IgD-negative memory B cell (primary cell): ENCODE data around the gene RER1. TPM values are rescaled to one million over a fixed set of nuclear protein-coding genes. Genes with fewer than 3 reads are reported as not detected.
"Not testable (repeated sequence)": the region's sequence is repeated elsewhere in the genome, so short reads cannot be mapped to it uniquely, and the experiment has no call there.

ENCODE experiments used
- H3K27ac Mint-ChIP-seq, 3 donors: one replicate each; pipeline ENCODE4 v1.8.0; 2020 to 2022; ENCODE audit warnings: mild to moderate bottlenecking in 3 of 3, mixed read lengths in 3 of 3, moderate library complexity in 1 of 3
- H3K27me3 Mint-ChIP-seq: one replicate; pipeline ENCODE4 v1.8.0; 2021; ENCODE audit warnings: mixed read lengths
- H3K36me3 Mint-ChIP-seq: one replicate; pipeline ENCODE4 v1.8.0; 2020; ENCODE audit warnings: mild to moderate bottlenecking, mixed read lengths
- H3K4me1 Mint-ChIP-seq, 3 donors: one replicate each; pipeline ENCODE4 v1.8.0; 2020 to 2022; ENCODE audit warnings: mixed read lengths in 3 of 3, mild to moderate bottlenecking in 1 of 3
- H3K4me3 Mint-ChIP-seq, 4 donors: one replicate each; pipeline ENCODE4 v1.8.0; 2020 to 2022; ENCODE audit warnings: mild to moderate bottlenecking in 4 of 4, mixed read lengths in 4 of 4, moderate library complexity in 3 of 4
- H3K9me3 Mint-ChIP-seq, 3 donors: one replicate each; pipeline ENCODE4 v1.8.0; 2020 to 2021; ENCODE audit warnings: mixed read lengths in 3 of 3, mild to moderate bottlenecking in 1 of 3
- polyA plus RNA-seq: library from polyadenylated mRNA; unstranded; fragments of 300-500 nt; fragmentation: Illumina TruSeq; gene quantifications from one replicate; pipeline ENCODE4 v1.2.3, GENCODE V29; 2021

RER1 gene
- polyA plus RNA-seq, 1 donor from 2014 or later, result 141 TPM

- Mint-ChIP-seq H3K27ac (no peak overlapping the region), H3K36me3 (no peaks in the 10 kb centered on the region), H3K4me3 (no peak overlapping the region), H3K9me3 (no peaks in the 10 kb centered on the region), H3K4me1 (peaks cover 0 to 2% (median 0%) of the 10 kb centered on the region in 3 donors), H3K27me3 (peaks cover 7% of the 10 kb centered on the region)
These were observed 47.7 kb downstream of the RER1 start for GRCh38 chr1:2439369-2439768.

- not testable (repeated sequence) for H3K4me1 Mint-ChIP-seq, H3K36me3 Mint-ChIP-seq, H3K27ac Mint-ChIP-seq, H3K4me3 Mint-ChIP-seq, H3K9me3 Mint-ChIP-seq
- H3K27me3 Mint-ChIP-seq, result peaks cover 12% of the 10 kb centered on the region
These were observed 48.7 kb downstream of the RER1 start for GRCh38 chr1:2440346-2440745.

- H3K4me1 Mint-ChIP-seq, result peaks cover 0 to 2% (median 0%) of the 10 kb centered on the region in 3 donors
- peaks cover 14% of the 10 kb centered on the region for H3K27me3 Mint-ChIP-seq
- H3K36me3 Mint-ChIP-seq, result no peaks in the 10 kb centered on the region
- no peaks in the 10 kb centered on the region for H3K9me3 Mint-ChIP-seq
- H3K4me3 Mint-ChIP-seq, result no peak overlapping the region
- H3K27ac Mint-ChIP-seq, result no peak overlapping the region
These were observed 50.1 kb downstream of the RER1 start for GRCh38 chr1:2441746-2442145.

DNA sequence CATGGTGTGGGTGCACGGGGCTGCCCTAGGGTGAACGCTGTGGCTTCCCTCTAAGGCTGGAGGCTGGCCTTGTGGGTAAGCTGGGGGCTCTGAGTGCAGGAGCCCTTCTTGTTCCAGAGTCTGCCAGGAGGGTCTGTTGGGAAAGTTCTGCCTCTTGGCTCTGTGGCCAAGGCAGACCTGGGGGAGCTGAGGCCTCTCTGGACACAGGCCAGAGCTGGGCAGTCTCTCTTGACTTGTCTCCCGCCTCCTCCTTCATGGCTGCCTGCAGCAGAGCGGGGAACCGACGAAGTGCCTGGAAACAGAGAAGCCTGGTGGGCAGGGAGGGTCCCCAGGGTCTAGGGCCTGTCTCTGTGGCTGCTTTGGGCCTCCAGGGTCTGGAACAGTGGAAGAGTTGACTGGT is 51.0 kb downstream of the RER1 start:
- Mint-ChIP-seq H3K4me3 (no peak overlapping the region), H3K27ac (no peak overlapping the region), H3K27me3 (peaks cover 13% of the 10 kb centered on the region), H3K36me3 (no peaks in the 10 kb centered on the region), H3K9me3 (no peaks in the 10 kb centered on the region), H3K4me1 (no peaks in the 10 kb centered on the region)

DNA sequence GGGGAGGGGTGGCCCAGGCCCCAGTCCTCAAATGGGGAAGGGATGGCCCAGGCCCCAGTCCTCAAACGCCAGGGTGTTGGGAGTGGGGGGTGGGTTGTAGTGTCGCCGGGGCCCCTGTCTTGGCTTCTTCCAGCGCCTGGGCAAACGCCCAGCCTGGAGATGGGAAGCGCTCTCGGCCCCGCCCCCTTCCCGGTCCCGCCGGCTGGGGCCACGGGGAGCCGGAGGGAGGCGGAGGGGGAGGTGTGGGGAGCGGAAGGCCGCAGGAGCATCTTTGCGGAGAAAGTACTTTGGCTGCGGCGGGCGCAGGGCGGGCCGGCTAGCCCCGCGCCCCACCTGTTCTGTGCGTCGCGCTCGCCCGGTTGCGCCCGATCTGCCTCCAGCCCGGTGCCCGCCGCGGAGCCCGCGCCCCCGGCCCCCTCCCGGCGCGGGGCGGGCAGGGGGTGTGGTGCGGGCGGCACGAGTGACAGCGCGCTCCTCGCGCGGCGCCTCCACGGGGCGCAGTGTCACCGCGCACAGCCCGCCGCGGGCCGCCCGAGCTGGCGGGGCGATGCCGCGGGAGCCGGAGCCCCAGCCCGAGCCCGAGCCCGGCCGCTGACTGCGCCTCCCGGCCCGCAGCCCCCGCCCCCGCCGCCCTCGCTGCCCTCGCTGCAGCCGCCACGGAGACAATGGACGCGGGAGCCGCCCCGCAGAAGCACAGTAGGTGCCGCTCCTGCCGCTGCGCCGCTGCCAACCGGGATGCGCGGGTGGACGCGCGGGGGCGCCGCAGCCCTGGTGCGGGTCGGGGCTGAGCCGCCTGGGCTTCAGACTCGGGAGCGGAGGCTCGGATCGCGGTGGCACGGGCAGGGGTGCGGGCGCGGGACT is 51.9 kb downstream of the RER1 start:
- Mint-ChIP-seq H3K4me3 (peak overlapping the region in 1 of 4 donors; percentile 52), H3K9me3 (peaks cover 0 to 2% (median 0%) of the 10 kb centered on the region in 3 donors), H3K27ac (no peak overlapping the region), H3K27me3 (peaks cover 15% of the 10 kb centered on the region), H3K4me1 (no peaks in the 10 kb centered on the region), H3K36me3 (no peaks in the 10 kb centered on the region)

- H3K9me3 Mint-ChIP-seq, result peaks cover 0 to 2% (median 0%) of the 10 kb centered on the region in 3 donors
- H3K27me3 Mint-ChIP-seq, result peaks cover 13% of the 10 kb centered on the region
- H3K4me3 Mint-ChIP-seq, result peak overlapping the region in 1 of 4 donors; percentile 52
- H3K4me1 Mint-ChIP-seq, result no peaks in the 10 kb centered on the region
- no peak overlapping the region for H3K27ac Mint-ChIP-seq
- no peaks in the 10 kb centered on the region for H3K36me3 Mint-ChIP-seq
These were observed 52.5 kb downstream of the RER1 start for GRCh38 chr1:2444138-2444591.

DNA sequence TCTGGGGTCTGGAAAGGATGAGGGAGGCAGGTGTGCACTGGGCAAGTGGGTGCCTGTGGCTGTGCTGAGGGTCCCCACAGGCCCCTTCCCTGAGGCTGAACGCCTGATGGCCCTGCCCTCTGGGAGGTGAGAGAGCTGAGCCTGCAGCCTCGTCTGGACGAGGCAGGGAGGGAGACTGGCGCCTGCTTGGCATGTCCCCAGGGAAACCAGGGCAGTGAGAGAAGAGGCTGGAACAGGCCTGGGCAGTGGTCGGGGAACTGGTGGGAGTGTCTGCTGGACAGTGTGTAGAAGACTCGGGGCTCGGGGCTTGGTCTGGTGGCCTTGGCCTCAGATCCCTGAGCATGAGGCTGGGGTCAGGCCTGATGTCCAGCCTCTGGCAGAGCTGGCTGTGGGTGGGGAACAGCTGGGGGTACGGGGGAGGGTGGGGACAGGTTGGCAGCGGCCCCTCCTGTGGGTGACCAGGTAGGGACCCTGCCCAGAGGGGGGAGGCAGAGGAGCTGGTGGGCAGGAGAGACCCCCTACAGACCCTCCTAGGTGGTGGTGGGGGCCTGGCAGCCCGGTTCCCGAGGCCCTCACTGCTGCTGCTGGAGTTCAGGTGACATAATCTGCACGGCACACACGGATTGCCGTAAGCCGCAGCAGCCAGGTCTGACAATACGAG is 53.7 kb downstream of the RER1 start:
- Mint-ChIP-seq H3K9me3 (peaks cover 0 to 2% (median 0%) of the 10 kb centered on the region in 3 donors), H3K36me3 (no peaks in the 10 kb centered on the region), H3K4me3 (no peak overlapping the region), H3K27ac (no peak overlapping the region), H3K4me1 (no peaks in the 10 kb centered on the region), H3K27me3 (peaks cover 13% of the 10 kb centered on the region)

DNA sequence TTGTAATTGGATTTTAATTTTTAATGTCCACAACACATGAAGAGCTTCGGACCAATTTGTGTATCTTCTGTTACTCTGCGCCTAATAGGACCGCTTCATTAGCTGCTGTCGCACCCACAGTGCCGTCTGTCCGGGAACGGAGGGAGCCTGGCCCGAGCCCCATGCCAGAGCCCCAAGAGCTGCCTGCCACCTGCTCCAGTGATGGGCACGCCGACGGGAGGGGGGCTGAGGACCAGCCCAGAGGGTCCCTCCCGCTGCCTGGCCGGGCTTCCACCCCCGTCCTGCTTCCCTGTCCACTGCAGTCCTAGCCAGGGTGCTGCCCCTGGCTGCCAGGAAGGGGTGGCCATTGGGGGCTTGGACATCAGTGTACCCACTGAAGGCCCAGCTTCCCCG is 54.2 kb downstream of the RER1 start:
- H3K4me1 Mint-ChIP-seq, result no peaks in the 10 kb centered on the region
- no peaks in the 10 kb centered on the region for H3K36me3 Mint-ChIP-seq
- no peak overlapping the region for H3K27ac Mint-ChIP-seq
- H3K27me3 Mint-ChIP-seq, result peaks cover 13% of the 10 kb centered on the region
- H3K9me3 Mint-ChIP-seq, result peaks cover 0 to 2% (median 0%) of the 10 kb centered on the region in 3 donors
- no peak overlapping the region for H3K4me3 Mint-ChIP-seq

DNA sequence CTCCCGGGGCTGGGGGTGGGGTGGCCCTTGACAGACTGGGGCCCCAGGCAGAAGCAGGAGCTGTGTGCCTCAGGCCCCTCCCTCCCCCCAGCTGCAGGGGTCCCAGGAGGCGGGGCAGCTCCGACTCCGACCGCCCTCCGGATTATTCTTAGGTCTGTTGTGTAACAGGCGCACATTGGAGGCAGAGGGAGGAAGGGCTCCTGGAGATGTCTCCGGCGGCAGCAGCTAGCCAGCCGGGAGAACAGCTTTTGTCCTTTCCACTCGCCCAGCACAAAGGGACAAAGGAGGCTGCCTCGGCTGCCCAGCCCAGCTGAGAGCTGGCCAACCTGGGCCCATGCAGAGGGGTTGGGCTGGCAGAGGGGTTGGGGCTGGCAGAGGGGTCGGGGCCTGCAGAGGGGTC is 54.8 kb downstream of the RER1 start:
- H3K27ac Mint-ChIP-seq, result no peak overlapping the region
- H3K9me3 Mint-ChIP-seq, result peaks cover 0 to 2% (median 0%) of the 10 kb centered on the region in 3 donors

DNA sequence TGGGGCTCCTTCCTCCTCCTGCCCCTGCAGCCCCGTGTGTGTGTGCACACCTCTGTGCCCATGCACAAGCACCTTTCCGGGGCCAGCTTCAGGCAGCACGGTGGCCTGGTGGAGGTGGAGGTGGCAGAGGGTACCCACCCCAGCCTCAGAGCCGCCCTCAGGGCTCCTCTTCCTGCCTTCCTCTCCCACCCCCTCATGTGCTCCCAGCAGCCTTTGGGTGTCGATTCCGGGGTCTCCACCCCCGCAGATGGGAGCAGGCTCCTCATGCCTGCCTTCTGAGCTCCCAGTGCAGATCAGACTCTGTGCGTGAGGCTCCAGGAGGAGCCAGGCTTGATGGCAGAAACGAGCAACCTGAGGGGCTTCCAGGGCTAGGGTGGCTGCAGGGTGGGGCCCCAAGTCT is 55.2 kb downstream of the RER1 start:
- Mint-ChIP-seq H3K27me3 (peaks cover 13% of the 10 kb centered on the region), H3K9me3 (peaks cover 0 to 2% (median 0%) of the 10 kb centered on the region in 3 donors), H3K36me3 (no peaks in the 10 kb centered on the region), H3K27ac (no peak overlapping the region), H3K4me3 (no peak overlapping the region), H3K4me1 (no peaks in the 10 kb centered on the region)

More for the DNA sequence above, 54.8 kb downstream of the RER1 start:
- Mint-ChIP-seq H3K36me3 (no peaks in the 10 kb centered on the region), H3K27me3 (peaks cover 13% of the 10 kb centered on the region), H3K4me3 (no peak overlapping the region), H3K4me1 (no peaks in the 10 kb centered on the region)

DNA sequence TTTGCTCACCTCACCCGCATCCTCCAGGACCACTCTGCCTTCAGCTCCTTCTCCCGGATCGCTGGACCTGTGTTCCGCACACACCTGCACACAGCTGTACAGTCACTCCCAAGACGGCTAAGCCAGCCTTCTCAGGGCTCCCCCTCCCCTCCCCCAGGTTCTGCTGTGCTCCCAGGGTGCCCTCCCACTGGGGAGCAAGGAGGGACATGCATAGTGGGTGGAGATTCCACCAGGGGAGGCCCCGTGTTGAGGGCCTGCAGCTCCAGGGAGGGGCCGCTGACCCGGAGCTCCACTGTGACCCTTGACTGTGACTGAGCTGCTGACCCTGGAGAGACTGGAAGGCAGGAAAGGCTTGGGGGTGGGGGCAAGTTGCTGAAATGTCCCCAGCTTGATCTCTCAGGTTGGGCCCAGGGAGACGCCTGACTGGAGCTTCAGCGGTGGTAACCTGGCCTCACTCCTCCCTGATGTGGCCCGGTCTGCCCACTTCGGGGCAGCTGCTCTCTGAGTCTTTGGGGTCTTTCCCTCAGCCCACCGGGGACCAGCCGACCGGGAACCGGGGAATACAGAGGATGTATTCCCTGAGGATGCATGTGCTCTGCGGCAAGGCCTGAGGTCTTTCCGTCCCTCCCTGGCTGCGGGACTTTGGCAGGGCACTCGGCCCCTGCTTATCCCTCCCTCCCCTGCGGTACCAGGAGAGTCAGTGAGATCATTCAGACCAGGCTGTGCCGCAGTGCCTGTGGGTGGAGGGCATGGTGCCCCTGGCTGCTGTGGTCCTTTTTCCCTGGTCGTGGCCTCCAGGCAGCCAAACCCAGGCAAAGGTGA is 55.8 kb downstream of the RER1 start:
- Mint-ChIP-seq H3K9me3 (peaks cover 0 to 2% (median 0%) of the 10 kb centered on the region in 3 donors), H3K4me1 (no peaks in the 10 kb centered on the region), H3K36me3 (no peaks in the 10 kb centered on the region)

GRCh38 chr1:2448098-2448445 is 56.4 kb downstream of the RER1 start:
- Mint-ChIP-seq H3K9me3 (peaks cover 0 to 2% (median 0%) of the 10 kb centered on the region in 3 donors), H3K27me3 (peaks cover 9% of the 10 kb centered on the region), H3K4me3 (no peak overlapping the region), H3K4me1 (no peaks in the 10 kb centered on the region), H3K36me3 (no peaks in the 10 kb centered on the region), H3K27ac (no peak overlapping the region)

More for the DNA sequence above, 55.8 kb downstream of the RER1 start:
- H3K27ac Mint-ChIP-seq, result no peak overlapping the region
- no peak overlapping the region for H3K4me3 Mint-ChIP-seq
- H3K27me3 Mint-ChIP-seq, result peaks cover 11% of the 10 kb centered on the region

DNA sequence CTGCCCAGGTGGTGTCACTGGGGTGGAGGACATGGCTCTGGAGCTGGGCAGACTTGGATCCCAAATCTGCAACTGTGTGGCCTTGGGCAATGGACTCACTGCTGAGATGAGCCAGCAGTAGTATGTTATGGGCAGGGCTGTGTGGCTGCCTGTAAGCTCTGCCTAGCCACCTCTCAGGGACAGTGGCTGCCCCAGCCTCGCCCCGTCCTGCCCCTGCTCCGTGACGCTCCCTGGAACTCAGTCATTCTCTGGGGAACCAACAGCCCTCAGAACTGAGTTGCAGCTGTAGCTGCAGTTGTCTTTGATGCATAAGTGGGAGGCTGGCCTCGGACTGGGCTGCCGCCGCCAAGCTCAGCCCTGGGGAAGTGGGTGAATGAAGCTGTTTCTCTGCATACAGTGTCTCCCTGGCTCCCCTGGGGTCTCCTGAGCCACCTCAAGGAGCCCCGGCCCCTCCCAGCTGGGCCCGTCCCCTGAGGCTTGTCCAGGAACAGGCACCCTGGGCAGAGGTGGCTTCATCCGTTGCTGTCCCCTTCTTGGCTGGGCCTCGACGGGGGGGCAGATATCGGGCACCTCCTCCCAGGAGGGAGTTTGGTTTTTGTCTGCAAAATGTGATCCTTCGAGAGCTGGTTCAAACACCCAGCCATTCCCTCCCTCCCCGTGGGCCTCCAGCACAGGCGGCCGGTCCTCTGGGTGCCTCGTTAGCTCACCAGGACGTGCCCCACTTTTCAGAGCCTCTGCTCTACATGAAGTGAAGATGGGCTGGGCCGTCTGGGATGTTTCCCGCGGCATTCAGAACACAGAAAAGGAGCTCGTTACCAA is 58.2 kb downstream of the RER1 start:
- no peak overlapping the region for H3K27ac Mint-ChIP-seq
- H3K27me3 Mint-ChIP-seq, result peaks cover 9% of the 10 kb centered on the region
- peaks cover 0 to 2% (median 0%) of the 10 kb centered on the region in 3 donors for H3K9me3 Mint-ChIP-seq
- H3K36me3 Mint-ChIP-seq, result no peaks in the 10 kb centered on the region
- no peaks in the 10 kb centered on the region for H3K4me1 Mint-ChIP-seq
- no peak overlapping the region for H3K4me3 Mint-ChIP-seq

DNA sequence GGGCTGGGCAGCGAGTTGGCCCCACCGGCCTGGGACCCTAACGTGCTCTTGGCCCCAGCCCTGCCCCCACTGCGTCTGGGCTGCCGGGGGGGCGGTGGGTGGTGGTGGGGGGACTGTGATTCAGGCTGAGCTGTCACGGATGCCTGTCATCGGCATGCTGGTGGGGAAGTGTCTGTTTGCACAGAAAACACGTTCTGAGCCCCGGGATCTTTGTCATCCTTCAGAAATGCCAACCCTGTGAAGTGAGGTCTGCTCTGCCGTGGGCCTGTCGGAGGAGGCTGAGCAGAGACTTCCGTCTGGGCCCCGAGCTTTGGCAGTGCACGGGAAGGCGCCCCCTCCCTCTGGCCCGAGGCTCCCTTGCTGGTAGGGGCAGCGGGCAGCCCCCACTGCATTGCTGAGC is 60.1 kb downstream of the RER1 start:
- Mint-ChIP-seq H3K4me3 (no peak overlapping the region), H3K36me3 (no peaks in the 10 kb centered on the region), H3K27ac (no peak overlapping the region), H3K9me3 (peaks cover 0 to 2% (median 0%) of the 10 kb centered on the region in 3 donors), H3K4me1 (peaks cover 0 to 2% (median 0%) of the 10 kb centered on the region in 3 donors), H3K27me3 (peaks cover 6% of the 10 kb centered on the region)
